Omental fat pad (tissue), 4 donors: ENCODE data around the gene LTC4S. TPM values are rescaled to one million over a fixed set of nuclear protein-coding genes. Genes with fewer than 3 reads are reported as not detected.

Experiments used
- ATAC-seq: fragments of 150-250 bp; one replicate; pipeline ENCODE4 v1.9.1; 2016; ENCODE audit warnings: mild to moderate bottlenecking, moderate library complexity; ENCODE audit not compliant: low FRiP score
- DNase-seq: peaks from one replicate; pipeline ENCODE4 v3.0.0-alpha.2; 2019; ENCODE audit warnings: low spot score
- total RNA-seq, 4 donors: library from RNA; depleted of rRNA; stranded (reverse); fragments of >200 nt; gene quantifications; one replicate each; pipeline ENCODE4 v1.1.0, GENCODE V29; 2016
- TF ChIP-seq, protein P1 (sequence below), 3 donors: fragments of 450-650 bp; IDR thresholded peaks; one replicate each; pipeline ENCODE4 v1.5.1; 2016 to 2017; ENCODE audit warnings: antibody characterized with exemption in 3 of 3, mild to moderate bottlenecking in 3 of 3, moderate library complexity in 2 of 3

The LTC4S gene
- total RNA-seq, 4 donors from 2014 or later, result 7.1 to 15.1 (median 12.0) TPM

DNA sequence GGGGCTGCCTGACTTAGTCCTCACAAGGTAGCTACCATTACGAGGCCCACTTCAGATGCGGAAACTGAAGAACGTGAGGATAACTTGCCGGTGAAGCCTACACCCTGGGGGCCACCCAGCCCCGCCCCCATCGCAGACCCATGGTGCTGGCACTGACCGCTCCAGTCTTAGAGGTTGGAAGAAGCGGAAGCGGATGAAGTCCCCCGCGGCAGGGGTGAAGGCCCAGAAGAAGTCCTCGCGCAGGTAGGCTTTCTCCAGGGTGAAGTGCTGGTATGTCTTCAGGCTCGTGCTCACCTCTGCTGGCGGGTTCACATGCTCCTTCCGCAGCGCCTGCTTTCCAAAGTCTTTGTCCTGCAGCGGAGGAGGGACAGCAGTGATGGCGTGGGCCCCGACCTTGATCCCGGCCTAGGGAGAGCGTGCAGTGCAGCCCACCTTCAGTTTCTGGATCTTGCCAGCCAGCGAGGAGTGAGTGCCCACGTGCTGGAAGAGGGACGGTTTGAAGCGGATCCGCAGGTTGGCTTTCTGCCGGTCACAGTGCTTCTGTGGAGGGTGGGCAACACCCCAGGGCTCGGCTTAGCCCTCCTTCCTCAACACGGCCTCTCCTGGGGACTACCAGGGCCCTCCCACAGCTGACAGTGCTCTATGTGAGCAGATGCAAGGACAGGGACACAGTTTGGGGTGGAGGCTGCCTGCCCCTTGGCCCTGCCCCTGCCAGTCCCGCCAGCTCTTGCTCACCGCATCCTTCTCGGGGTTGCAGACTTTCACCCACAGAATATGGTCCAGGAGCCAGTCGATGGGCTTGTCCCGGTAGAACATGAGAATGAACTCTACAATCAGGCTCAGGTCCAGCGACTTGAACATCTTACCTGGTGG, 5.2 kb downstream of the LTC4S start:
- TF ChIP-seq, protein P1, sequence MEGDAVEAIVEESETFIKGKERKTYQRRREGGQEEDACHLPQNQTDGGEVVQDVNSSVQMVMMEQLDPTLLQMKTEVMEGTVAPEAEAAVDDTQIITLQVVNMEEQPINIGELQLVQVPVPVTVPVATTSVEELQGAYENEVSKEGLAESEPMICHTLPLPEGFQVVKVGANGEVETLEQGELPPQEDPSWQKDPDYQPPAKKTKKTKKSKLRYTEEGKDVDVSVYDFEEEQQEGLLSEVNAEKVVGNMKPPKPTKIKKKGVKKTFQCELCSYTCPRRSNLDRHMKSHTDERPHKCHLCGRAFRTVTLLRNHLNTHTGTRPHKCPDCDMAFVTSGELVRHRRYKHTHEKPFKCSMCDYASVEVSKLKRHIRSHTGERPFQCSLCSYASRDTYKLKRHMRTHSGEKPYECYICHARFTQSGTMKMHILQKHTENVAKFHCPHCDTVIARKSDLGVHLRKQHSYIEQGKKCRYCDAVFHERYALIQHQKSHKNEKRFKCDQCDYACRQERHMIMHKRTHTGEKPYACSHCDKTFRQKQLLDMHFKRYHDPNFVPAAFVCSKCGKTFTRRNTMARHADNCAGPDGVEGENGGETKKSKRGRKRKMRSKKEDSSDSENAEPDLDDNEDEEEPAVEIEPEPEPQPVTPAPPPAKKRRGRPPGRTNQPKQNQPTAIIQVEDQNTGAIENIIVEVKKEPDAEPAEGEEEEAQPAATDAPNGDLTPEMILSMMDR (IDR thresholded peaks at IDR 0.05), result no peak
- DNase-seq (no peak), ATAC-seq (no peak)

GRCh38 chr5:179799644-179799973, 5.8 kb downstream of the LTC4S start:
- ATAC-seq (no peak), DNase-seq (no peak)
- TF ChIP-seq, protein P1 (IDR thresholded peaks at IDR 0.05), result no peak

- no peak for DNase-seq
- TF ChIP-seq, protein P1 (IDR thresholded peaks at IDR 0.05), result no peak
- no peak for ATAC-seq
These were observed 6.4 kb downstream of the LTC4S start for GRCh38 chr5:179800071-179800695.

DNA sequence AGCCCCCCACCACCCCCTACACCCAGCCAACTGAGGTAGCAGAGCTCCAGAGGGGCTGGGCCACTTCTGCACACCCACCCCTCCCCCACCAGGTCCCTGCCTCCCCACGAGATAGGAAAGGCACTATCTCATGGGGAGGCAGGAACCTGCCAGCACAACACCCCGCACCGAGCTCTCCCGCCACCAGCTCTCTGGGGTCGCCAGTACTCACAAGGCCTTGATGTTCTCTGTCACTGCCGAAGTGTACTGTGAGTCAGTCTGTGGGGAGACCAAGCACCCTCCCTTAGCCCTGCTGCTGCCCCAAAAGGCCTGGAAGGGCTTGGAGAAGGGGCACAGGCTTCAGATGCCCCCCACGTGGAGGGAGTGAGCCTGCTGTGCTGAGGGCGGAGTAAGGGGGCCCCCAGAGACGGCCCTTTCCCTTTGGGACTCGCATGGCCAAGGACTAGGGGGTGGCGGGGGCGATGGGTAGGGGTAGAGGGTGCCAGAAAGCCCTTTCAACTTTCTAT, 7.0 kb downstream of the LTC4S start:
- DNase-seq (no peak), ATAC-seq (no peak)
- TF ChIP-seq, protein P1 (IDR thresholded peaks at IDR 0.05), result no peak

- no peak for ATAC-seq
- TF ChIP-seq, protein P1 (IDR thresholded peaks at IDR 0.05), result no peak
- DNase-seq, result no peak
These were observed 7.8 kb downstream of the LTC4S start for GRCh38 chr5:179801304-179802206.

GRCh38 chr5:179802207-179802883, 8.6 kb downstream of the LTC4S start:
- ATAC-seq (no peak), DNase-seq (no peak)
- TF ChIP-seq, protein P1 (IDR thresholded peaks at IDR 0.05), result no peak
